Measurements from ENCODE around the gene BIRC2.

Gene BIRC2

GRCh38 chr11:102306817-102307726 is 39.9 kb upstream of the BIRC2 start:
- no peak for TF ChIP-seq CTCF (IDR thresholded peaks at IDR 0.05; ENCODE audit: low read depth, low read length, missing control alignments)
- no peak for DNase-seq (ENCODE audit: extremely low read depth, low read depth)
- no peak overlapping the region for H3K4me3 ChIP-seq (replicated peaks; ENCODE audit: low read depth, low read length)

DNA sequence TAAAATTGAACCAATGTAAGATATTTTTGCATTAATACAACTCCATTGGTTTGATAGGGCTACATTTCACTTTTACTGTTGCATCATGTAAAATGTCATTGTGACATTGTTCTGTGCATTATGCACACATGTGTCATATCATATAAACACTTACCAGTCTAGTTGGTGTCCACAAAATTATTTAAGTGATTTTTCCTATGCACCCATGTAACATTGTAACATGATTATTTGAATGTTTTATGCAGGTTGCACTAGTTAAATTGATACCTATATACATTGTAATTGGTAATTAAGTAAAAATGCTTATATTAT is 39.3 kb upstream of the BIRC2 start:
- no peak for TF ChIP-seq CTCF (IDR thresholded peaks at IDR 0.05; ENCODE audit: low read depth, low read length, missing control alignments)
- no peak for DNase-seq (ENCODE audit: extremely low read depth, low read depth)
- H3K4me3 ChIP-seq (replicated peaks; ENCODE audit: low read depth, low read length), result no peak overlapping the region

DNA sequence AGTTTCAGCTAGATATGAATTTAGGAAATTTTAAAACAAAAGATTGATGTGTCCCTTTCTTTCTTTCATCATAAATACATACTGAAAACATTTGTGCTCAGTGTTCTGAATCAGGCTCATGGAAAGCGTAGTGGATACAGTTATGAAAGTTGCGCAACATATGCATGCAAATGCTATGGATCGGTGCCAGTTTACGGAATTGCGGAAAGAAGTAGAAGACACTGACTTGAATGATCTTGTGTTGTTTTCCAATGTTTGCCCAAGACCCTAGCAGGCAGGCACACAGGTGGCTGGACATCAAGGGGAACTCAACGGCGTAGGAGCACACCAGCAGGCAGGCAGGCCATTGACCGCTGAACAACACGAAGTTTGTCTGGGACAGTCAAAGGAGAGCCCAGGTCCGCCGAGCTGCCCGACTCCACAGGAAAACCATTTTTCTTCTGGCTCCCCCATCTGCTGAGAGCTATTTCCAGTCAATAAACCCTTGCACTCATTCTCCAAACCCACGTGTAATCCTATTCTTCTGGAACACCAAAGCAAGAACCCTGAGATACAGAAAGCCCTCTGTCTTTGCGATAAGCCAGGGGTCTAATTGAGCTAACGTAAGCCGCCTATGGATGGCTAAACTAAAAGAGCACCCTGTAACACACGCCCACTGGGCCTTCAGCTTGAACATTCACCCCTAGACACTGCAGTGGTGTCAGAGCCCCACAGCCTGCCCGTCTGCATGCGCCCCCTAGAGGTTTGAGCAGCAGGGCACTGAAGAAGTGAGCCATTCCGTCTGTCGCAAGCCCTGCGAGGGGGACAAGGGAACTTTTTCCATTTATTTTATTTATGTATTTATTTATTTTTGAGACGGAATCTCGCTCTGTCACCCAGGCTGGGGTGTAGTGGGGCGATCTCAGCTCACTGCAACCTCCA is 37.1 kb upstream of the BIRC2 start:
- DNase-seq (ENCODE audit: extremely low read depth, low read depth), result no peak
- H3K4me3 ChIP-seq (replicated peaks; ENCODE audit: low read depth, low read length), result no peak overlapping the region
- peak; percentile 15 for TF ChIP-seq CTCF (IDR thresholded peaks at IDR 0.05; ENCODE audit: low read depth, low read length, missing control alignments)

DNA sequence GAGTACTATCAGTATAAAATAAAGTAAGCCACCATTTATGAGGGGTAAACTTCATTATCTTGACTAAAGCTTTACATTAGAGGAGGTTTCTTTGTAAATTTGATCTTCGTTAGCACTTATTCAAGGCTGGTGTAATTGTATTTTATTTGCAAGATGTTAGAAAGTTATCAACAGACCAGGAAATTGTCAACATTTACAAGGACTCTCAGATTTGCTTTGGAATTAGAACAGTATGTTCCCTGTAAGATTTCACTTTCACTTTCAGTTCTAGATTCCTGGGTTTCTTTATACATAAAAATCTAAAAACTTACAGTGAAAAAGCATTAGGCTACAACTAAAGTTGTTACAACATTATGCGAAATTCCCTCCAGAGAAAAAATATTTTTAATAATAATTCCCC is 34.3 kb upstream of the BIRC2 start:
- H3K4me3 ChIP-seq (replicated peaks; ENCODE audit: low read depth, low read length), result no peak overlapping the region
- TF ChIP-seq CTCF (IDR thresholded peaks at IDR 0.05; ENCODE audit: low read depth, low read length, missing control alignments), result no peak
- no peak for DNase-seq (ENCODE audit: extremely low read depth, low read depth)

DNA sequence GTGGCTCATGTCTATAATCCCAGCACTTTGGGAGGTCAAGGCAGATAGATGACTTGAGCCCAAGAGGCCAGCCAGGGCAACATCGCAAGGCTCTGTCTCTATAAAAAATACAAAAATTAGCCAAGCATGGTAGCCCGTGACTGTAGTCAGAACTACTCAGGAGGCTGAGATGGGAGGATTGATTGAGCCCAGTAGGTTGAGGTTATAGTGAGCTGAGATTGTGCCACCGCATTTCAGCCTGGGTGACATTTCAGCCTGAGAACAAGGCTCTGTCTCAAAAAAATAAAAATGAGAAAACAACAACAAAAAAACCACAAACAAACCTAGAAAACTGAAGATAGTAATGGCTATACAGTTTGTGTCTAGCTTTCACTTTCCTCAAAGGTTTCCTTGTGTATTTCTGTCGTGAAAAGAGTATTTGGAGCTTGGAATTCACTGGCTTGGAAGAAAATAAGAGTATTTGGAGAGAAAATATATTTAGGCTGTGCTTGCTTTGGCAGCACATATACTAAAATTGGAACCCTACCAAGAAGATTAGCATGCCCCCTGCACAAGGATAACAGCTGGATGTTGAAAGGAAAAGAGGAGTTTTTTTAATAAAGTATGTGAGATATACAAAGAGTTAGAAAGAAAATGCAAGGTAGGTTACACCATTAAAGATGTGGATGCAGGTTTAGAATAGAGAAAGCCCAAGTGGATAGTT is 33.6 kb upstream of the BIRC2 start:
- TF ChIP-seq CTCF (IDR thresholded peaks at IDR 0.05; ENCODE audit: low read depth, low read length, missing control alignments), result no peak
- no peak overlapping the region; the same call in 1 of the 2 replicates for H3K4me3 ChIP-seq (replicated peaks; ENCODE audit: low read depth, low read length)
- no peak for DNase-seq (ENCODE audit: extremely low read depth, low read depth)

- no peak for DNase-seq (ENCODE audit: extremely low read depth, low read depth)
- no peak for TF ChIP-seq CTCF (IDR thresholded peaks at IDR 0.05; ENCODE audit: low read depth, low read length, missing control alignments)
Observed at GRCh38 chr11:102314784-102315183, 32.2 kb upstream of the BIRC2 start.

More at GRCh38 chr11:102314784-102315183, 32.2 kb upstream of the BIRC2 start:
- H3K4me3 ChIP-seq (replicated peaks; ENCODE audit: low read depth, low read length), result no peak overlapping the region
